ENCODE measurements around the gene ASPHD2. TPM values are rescaled to one million over a fixed set of nuclear protein-coding genes. Genes with fewer than 3 reads are reported as not detected.

ASPHD2 gene
- total RNA-seq, 1 experiment from 2014 or later = not detected

GRCh38 chr22:26418620-26419019 lies 10.4 kb upstream of the ASPHD2 start:
- no TSS peak for BruUV-seq (replicated peaks)
- ChIA-PET CTCF (no interaction called here), POLR2A (no interaction called here)
- peaks cover 4% of the 10 kb centered on the region for H3K27me3 Mint-ChIP-seq (ENCODE audit: insufficient read depth, unreplicated experiment)
- no peaks in the 10 kb centered on the region for H3K27me3 ChIP-seq (replicated peaks; ENCODE audit: control insufficient read depth, insufficient read depth, low read length)
- H3K4me3 Mint-ChIP-seq (ENCODE audit: unreplicated experiment) = no peak overlapping the region
- no peaks in the 10 kb centered on the region for H3K36me3 Mint-ChIP-seq (ENCODE audit: insufficient read depth, unreplicated experiment)
- H3K9me3 ChIP-seq = no peaks in the 10 kb centered on the region
- no peak overlapping the region for H3K27ac Mint-ChIP-seq (ENCODE audit: unreplicated experiment)
- no peak overlapping the region for H3K4me3 ChIP-seq (ENCODE audit: low read depth, low read length)
- H3K9me3 Mint-ChIP-seq (ENCODE audit: unreplicated experiment) = no peaks in the 10 kb centered on the region
- no peak for DNase-seq
- no peaks in the 10 kb centered on the region for H3K36me3 ChIP-seq (ENCODE audit: control insufficient read depth, insufficient read depth, low read length)
- H3K4me1 ChIP-seq = 0 out of 2 replicates have a peak, but pooled peaks cover 4% of the 10 kb centered on the region
- intact Hi-C loops (cut with micrococcal nuclease; ENCODE audit: unreplicated experiment) = no loop called here
- H3K4me1 Mint-ChIP-seq (ENCODE audit: low read depth, unreplicated experiment) = no peaks in the 10 kb centered on the region
- no peak for TF ChIP-seq CTCF (IDR thresholded peaks at IDR 0.05; ENCODE audit: insufficient read depth in 1 of 2, low read depth in 1 of 2, low read length in 1 of 2, severe bottlenecking in 1 of 2, unreplicated experiment in 1 of 2)

GRCh38 chr22:26426924-26427323 lies 2.1 kb upstream of the ASPHD2 start:
- peak overlapping the region; percentile 5 for H3K4me3 Mint-ChIP-seq (ENCODE audit: unreplicated experiment)
- no peak for DNase-seq
- no peaks in the 10 kb centered on the region for H3K9me3 Mint-ChIP-seq (ENCODE audit: unreplicated experiment)
- peaks cover 9% of the 10 kb centered on the region for H3K4me1 Mint-ChIP-seq (ENCODE audit: low read depth, unreplicated experiment)
- Histone ChIP-seq H3K9me3 (no peaks in the 10 kb centered on the region), H3K27me3 (replicated peaks; ENCODE audit: control insufficient read depth, insufficient read depth, low read length) (no peaks in the 10 kb centered on the region), H3K4me3 (ENCODE audit: low read depth, low read length) (no peak overlapping the region), H3K36me3 (ENCODE audit: control insufficient read depth, insufficient read depth, low read length) (no peaks in the 10 kb centered on the region), H3K4me1 (0 out of 2 replicates have a peak, but pooled peaks cover 3% of the 10 kb centered on the region)
- POLR2A ChIA-PET = no interaction called here
- BruUV-seq (replicated peaks) = no TSS peak
- no peak overlapping the region for H3K27ac Mint-ChIP-seq (ENCODE audit: unreplicated experiment)
- intact Hi-C loops (cut with micrococcal nuclease; ENCODE audit: unreplicated experiment) = no loop called here
- peaks cover 21% of the 10 kb centered on the region for H3K27me3 Mint-ChIP-seq (ENCODE audit: insufficient read depth, unreplicated experiment)
- H3K36me3 Mint-ChIP-seq (ENCODE audit: insufficient read depth, unreplicated experiment) = peaks cover 6% of the 10 kb centered on the region
- no peak for TF ChIP-seq CTCF (IDR thresholded peaks at IDR 0.05; ENCODE audit: insufficient read depth in 1 of 2, low read depth in 1 of 2, low read length in 1 of 2, severe bottlenecking in 1 of 2, unreplicated experiment in 1 of 2)
- CTCF ChIA-PET = no interaction called here

GRCh38 chr22:26429458-26430286 lies 612 bp downstream of the ASPHD2 start:
- intact Hi-C loops (cut with micrococcal nuclease; ENCODE audit: unreplicated experiment) = no loop called here
- no peaks in the 10 kb centered on the region for H3K36me3 ChIP-seq (ENCODE audit: control insufficient read depth, insufficient read depth, low read length)
- H3K27ac Mint-ChIP-seq (ENCODE audit: unreplicated experiment) = no peak overlapping the region
- no peaks in the 10 kb centered on the region for H3K27me3 ChIP-seq (replicated peaks; ENCODE audit: control insufficient read depth, insufficient read depth, low read length)
- H3K9me3 ChIP-seq = no peaks in the 10 kb centered on the region
- no TSS peak for BruUV-seq (replicated peaks)
- TF ChIP-seq CTCF (IDR thresholded peaks at IDR 0.05; ENCODE audit: insufficient read depth in 1 of 2, low read depth in 1 of 2, low read length in 1 of 2, severe bottlenecking in 1 of 2, unreplicated experiment in 1 of 2) = no peak
- no peaks in the 10 kb centered on the region for H3K9me3 Mint-ChIP-seq (ENCODE audit: unreplicated experiment)
- ChIA-PET POLR2A (no interaction called here), CTCF (interaction anchor here (0.6 kb wide), 2 partner anchors 65 to 169 kb away, joined by 3 to 6 read pairs; no protein-coding TSS in a partner anchor)
- peaks cover 6% of the 10 kb centered on the region for H3K36me3 Mint-ChIP-seq (ENCODE audit: insufficient read depth, unreplicated experiment)
- DNase-seq = no peak
- H3K27me3 Mint-ChIP-seq (ENCODE audit: insufficient read depth, unreplicated experiment) = peaks cover 28% of the 10 kb centered on the region
- 0 out of 2 replicates have a peak, but pooled peaks cover 3% of the 10 kb centered on the region for H3K4me1 ChIP-seq
- H3K4me3 Mint-ChIP-seq (ENCODE audit: unreplicated experiment) = peak overlapping the region; percentile 94
- H3K4me1 Mint-ChIP-seq (ENCODE audit: low read depth, unreplicated experiment) = peaks cover 9% of the 10 kb centered on the region
- peak overlapping the region; percentile 51 for H3K4me3 ChIP-seq (ENCODE audit: low read depth, low read length)

Data from Caco-2 (cell line).